ENCODE measurements around the gene SLC1A4.
"Not testable (repeated sequence)": the region's sequence is repeated elsewhere in the genome, so short reads cannot be mapped to it uniquely, and the experiment has no call there.

Gene SLC1A4

DNA sequence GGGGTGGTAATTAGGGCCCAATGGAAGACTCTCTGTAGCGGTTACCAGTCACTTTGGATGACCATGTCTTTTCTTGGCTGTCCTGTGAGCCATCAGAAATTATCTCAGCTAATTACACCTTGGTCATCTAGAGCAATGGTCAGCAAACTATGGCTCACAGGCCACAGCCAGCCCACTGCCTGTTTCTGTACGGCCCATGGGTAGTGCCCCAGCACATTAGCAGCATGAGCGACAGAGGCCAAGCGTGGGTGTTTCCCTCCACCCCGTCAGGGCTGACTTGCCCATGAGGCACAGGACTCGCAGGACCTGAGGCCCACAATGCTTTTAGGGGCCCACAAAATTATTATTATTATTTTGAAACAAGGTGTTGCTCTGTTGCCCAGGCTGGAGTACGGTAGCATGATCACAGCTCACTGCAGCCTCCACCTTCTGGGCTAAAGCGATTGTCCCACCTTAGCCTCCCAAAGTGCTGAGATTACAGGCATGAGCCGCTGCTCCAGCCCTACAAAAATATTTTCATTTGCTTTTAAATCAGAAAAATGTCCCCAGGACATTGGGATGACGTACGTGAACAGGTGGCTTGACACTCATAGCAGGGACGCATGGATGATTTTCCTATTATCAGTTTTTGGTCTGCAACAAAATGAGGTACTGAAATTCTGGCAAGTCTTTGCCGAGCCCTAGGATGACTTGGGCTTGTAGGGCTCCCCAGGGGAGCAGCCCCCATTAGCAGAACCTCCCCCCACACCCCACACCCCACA lies 37.7 kb downstream of the SLC1A4 start:
- no peak for DNase-seq (ENCODE audit: low spot score)

GRCh38 chr2:65027616-65028244 lies 38.5 kb downstream of the SLC1A4 start:
- DNase-seq (ENCODE audit: low spot score), result no peak

GRCh38 chr2:65030476-65031332 lies 41.5 kb downstream of the SLC1A4 start:
- DNase-seq (ENCODE audit: low spot score), result no peak

GRCh38 chr2:65031341-65032018 lies 42.3 kb downstream of the SLC1A4 start:
- DNase-seq (ENCODE audit: low spot score), result no peak

DNA sequence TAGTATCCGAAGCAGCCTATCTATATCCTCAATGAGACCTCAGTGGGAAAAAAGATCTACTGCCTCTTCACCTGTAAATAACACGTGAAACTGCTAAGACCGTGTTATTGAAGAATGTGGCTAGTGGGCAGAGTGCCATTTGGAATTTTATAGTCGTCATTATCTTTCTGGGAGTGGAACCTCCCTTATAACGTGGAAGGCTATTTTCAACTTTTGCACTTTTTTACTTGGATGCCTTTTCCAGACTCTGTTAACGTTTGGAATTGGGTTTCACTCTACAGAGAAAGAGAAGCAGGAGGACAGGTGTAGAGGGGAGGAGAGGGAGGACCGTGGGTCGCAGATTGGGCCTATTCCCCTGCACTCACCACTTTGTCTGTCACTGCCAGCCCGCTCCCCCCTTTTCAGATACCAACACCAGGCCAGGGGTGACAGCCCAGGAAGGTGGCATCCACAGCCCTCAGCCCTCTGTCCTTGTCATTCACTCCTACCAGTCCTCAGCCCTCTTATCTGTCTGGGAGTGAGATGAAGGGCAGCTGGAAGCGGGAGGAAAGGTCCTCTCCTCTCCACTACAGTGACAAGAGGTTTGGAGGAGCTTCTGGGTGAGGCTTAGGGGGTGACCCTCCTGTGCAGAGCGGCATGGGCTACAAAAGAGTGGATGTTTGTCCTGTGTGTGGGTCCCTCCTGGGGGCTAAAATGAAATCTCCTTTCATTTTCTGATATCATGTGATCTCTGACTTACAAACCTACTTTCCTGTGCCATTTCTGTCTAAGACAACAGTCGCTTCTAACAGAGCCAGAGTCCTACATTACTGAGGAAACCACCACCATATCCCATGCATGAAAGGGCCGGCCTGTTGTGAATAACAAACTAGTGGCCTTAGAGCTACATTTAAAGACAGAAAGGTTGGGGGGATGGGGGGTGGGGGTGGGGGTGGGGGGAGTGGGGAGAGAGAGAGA lies 43.1 kb downstream of the SLC1A4 start:
- DNase-seq (ENCODE audit: low spot score), result no peak

DNA sequence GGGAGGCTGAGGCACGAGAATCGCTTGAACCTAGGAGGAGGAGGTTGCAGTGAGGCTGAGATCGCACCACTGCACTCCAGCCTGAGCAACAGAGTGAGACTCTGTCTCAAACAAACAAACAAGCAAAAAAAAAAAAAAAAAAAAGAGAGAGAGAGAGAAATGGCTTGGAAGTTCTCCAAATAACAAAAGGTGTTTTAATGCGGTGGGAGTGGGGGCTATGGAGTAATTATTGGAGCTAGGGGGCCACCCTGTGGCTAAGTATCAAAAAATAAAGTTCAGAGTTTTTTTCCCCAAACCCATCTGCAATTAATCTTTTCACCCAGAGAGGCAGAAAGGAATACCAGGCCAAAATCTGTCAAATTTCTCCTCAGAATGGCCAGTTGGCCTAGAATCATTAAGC lies 44.0 kb downstream of the SLC1A4 start:
- peak; percentile 14 for DNase-seq (ENCODE audit: low spot score)

GRCh38 chr2:65033667-65034066 lies 44.5 kb downstream of the SLC1A4 start:
- not testable (repeated sequence) for DNase-seq (ENCODE audit: low spot score)

- DNase-seq (ENCODE audit: low spot score), result no peak
Observed at GRCh38 chr2:65035351-65035943, 46.2 kb downstream of the SLC1A4 start.

GRCh38 chr2:65037178-65037577 lies 48.0 kb downstream of the SLC1A4 start:
- DNase-seq (ENCODE audit: low spot score), result no peak

GRCh38 chr2:65039640-65040039 lies 50.4 kb downstream of the SLC1A4 start:
- no peak for DNase-seq (ENCODE audit: low spot score)

GRCh38 chr2:65040400-65041261 lies 51.4 kb downstream of the SLC1A4 start:
- peak; percentile 91 for DNase-seq (ENCODE audit: low spot score)

DNA sequence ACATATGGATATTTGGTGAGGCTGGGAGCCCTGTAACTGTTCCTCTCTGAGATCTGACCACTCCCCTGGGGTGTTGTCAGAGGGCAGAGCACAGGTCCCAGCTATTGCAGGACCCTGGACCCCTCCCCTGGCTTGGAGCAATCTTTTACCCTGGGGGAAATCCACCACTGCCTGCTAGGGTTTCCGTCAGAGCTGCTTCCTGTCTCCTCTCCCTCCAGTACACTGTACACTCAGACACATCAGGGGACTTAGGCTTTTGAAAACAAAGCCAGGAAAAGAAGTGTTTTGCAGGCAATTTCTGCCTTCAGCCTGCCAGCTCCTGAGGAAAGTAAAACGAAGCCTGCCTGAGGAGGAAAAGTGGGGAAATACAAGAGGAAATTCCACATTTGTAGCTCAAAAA lies 53.8 kb downstream of the SLC1A4 start:
- DNase-seq (ENCODE audit: low spot score), result no peak

DNA sequence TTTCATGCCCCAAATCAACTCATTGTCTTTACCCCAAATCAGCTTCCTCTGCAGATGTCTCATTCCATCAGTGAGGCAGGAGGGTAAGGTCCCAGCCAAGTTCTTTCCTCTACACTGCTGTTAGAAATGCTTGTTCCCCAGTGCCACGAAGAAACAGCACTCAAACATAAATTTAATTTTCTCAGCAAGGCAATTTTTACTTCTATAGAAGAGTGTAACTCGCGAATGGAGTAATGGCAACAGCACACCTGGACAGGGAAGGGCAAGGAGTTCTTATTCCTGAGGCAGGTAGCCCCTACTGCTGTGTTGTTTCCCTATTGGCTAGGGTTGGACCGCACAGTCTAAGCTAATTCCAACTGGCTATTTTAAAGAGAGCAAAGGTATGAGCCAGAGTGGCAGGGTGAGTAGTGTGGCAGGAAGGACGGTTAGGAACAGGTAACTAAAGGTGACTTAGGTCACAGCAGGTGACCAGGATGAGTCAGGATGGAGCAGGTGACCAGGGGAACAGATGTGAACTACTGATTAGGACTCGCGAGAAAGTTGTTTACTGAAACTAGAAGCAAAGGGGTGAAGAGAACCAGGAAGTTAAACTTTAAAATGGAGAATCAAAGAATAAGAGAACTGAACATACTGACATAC lies 55.0 kb downstream of the SLC1A4 start:
- no peak for DNase-seq (ENCODE audit: low spot score)

DNA sequence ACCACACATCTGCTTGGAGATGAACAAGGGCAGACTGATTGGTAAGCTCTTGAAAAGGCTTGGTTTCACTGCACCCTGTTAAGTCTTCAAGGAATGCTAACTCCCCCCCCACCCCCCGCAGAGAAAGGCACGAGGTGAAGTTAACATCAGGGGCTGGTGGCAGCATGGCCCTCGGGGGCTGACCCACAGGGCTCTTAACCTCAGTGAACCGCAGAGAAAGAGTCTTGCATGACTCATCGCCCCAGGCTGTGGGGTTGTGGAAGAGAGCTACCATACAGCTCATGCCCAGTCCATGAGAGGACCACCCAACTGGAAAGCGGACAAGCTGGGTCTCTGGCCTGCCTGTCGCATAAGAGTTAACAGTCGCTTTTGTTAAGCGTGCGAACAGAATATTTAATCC lies 56.5 kb downstream of the SLC1A4 start:
- no peak for DNase-seq (ENCODE audit: low spot score)

GRCh38 chr2:65046633-65047407 lies 57.6 kb downstream of the SLC1A4 start:
- DNase-seq (ENCODE audit: low spot score), result no peak

DNA sequence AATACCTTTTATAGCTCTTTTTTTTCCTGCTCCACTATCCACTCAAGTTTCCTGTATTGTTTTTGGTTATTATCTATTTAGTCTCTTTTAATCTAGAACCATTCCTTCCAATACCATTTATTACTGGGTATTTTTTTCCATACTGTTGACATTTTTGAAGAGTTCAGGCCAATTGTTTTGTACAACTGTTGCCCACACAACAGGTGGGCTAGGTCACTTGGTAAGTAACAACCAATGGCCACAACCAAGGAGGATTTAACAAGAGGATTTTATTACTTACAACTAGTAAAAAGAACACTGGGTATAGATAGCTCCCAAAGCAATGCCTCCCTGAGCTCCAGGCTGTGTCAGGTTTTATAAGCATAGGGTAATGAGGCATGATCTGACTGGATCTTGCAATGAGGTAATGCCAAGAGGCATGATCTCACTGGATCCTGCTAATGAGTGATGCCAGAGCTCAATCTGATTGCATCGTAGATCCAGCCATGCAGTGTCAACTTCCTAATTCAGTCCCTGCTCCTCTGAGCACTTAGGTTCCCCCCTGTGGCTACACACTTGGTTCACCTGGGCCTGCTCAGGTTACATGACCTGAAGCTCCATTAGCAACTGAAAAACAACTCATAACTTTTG lies 59.9 kb downstream of the SLC1A4 start:
- DNase-seq (ENCODE audit: low spot score), result no peak

- no peak for DNase-seq (ENCODE audit: low spot score)
Observed at GRCh38 chr2:65050931-65051330, 61.7 kb downstream of the SLC1A4 start.

DNA sequence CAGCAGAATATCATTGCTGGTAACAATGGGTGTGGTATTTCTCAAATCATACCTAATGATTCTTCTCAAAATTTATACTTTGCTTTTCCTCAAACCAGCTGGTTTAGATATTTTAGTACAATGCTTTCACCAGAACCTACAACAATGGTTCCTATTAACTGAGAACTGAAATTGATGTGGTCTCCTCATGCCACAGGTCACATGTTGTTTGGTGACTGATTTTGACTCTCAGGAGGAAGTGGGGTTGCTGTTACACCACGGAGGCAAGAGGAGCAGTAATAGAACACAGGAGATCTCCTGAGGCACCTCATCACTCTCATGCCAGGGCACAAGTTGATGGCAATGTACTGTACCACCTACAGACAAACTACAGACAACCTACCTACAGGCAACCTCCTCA lies 64.0 kb downstream of the SLC1A4 start:
- no peak for DNase-seq (ENCODE audit: low spot score)

Data from GM03348 (cell line).